A673 (cell line): Measurements from ENCODE around the gene UPK3A.

Source experiments
- EZH2 ChIP-seq: fragments of 200-600 bp; sonication (generic); IDR thresholded peaks from 2 replicates; pipeline ENCODE4 v1.6.1; 2017; ENCODE audit warnings: borderline replicate concordance, low read depth, mild to moderate bottlenecking, mixed read lengths, antibody characterized with exemption, low read length; ENCODE audit not compliant: poor library complexity, severe bottlenecking
- TF ChIP-seq, protein P1 (sequence below): fragments of 300-800, 200-600 bp; sonication (generic); conservative IDR thresholded peaks from 2 replicates; pipeline ENCODE4 v1.5.1; 2017; ENCODE audit warnings: low read depth, mild to moderate bottlenecking, antibody characterized with exemption, low read length, moderate library complexity, mixed read lengths

DNA sequence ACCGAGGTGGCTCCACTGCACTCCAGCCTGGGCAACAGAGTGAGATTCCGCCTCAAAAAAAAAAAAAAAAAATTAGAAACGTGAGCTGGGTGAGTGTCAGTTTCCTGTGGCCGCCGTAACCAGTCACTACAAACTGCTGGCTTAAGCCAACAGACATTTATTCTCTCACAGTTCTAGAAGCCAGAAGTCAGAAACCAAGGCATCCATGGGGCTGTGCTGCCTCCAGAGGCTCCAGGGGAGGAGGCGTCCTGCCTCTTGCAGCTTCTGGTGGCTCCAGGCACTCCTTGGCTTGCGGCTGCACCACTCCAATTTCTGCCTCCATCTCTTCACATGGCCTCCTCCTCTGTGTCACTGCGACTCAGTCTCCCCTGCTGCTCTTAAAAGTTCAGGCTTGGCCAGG, 32.9 kb upstream of the UPK3A start:
- no peak for TF ChIP-seq EZH2
- TF ChIP-seq, protein P1, sequence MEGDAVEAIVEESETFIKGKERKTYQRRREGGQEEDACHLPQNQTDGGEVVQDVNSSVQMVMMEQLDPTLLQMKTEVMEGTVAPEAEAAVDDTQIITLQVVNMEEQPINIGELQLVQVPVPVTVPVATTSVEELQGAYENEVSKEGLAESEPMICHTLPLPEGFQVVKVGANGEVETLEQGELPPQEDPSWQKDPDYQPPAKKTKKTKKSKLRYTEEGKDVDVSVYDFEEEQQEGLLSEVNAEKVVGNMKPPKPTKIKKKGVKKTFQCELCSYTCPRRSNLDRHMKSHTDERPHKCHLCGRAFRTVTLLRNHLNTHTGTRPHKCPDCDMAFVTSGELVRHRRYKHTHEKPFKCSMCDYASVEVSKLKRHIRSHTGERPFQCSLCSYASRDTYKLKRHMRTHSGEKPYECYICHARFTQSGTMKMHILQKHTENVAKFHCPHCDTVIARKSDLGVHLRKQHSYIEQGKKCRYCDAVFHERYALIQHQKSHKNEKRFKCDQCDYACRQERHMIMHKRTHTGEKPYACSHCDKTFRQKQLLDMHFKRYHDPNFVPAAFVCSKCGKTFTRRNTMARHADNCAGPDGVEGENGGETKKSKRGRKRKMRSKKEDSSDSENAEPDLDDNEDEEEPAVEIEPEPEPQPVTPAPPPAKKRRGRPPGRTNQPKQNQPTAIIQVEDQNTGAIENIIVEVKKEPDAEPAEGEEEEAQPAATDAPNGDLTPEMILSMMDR = no peak
